Sciatic nerve (tissue), 2 donors: ENCODE measurements around the gene RIPOR3. TPM values are rescaled to one million over a fixed set of nuclear protein-coding genes. Genes with fewer than 3 reads are reported as not detected.
"Not testable (repeated sequence)": the region's sequence is repeated elsewhere in the genome, so short reads cannot be mapped to it uniquely, and the experiment has no call there.

Source experiments
- ATAC-seq: fragments of 200-7000 bp; cut with Tn5 transposase; one replicate; pipeline ENCODE4 v1.9.1; 2020; ENCODE audit warnings: mild to moderate bottlenecking, moderate library complexity
- DNase-seq: peaks from one replicate; pipeline ENCODE4 v3.0.0-alpha.2; 2020; ENCODE audit warnings: low spot score
- intact Hi-C: fragments of 100-400 bp; cut with DNase I; formaldehyde crosslinking; loops from one replicate; pipeline ENCODE4 v1.14.2; 2022
- total RNA-seq: library from RNA; stranded (reverse); fragmentation: NEBNext Ultra II Directional; extraction: Animal tissue kit (Norgen Biotek cat#: 25700); gene quantifications from one replicate; pipeline ENCODE4 v1.2.1, GENCODE V29; 2021
- donor health status: DM: no; HTN: no; CAD: no.
- donor health status: DM: no; HTN: no; CAD: no.

RIPOR3 gene
- total RNA-seq, 1 donor from 2014 or later = 26.3 TPM

GRCh38 chr20:50709636-50709973, 18.3 kb upstream of the RIPOR3 start:
- intact Hi-C loops = no loop called here
- ATAC-seq (no peak), DNase-seq (no peak)

DNA sequence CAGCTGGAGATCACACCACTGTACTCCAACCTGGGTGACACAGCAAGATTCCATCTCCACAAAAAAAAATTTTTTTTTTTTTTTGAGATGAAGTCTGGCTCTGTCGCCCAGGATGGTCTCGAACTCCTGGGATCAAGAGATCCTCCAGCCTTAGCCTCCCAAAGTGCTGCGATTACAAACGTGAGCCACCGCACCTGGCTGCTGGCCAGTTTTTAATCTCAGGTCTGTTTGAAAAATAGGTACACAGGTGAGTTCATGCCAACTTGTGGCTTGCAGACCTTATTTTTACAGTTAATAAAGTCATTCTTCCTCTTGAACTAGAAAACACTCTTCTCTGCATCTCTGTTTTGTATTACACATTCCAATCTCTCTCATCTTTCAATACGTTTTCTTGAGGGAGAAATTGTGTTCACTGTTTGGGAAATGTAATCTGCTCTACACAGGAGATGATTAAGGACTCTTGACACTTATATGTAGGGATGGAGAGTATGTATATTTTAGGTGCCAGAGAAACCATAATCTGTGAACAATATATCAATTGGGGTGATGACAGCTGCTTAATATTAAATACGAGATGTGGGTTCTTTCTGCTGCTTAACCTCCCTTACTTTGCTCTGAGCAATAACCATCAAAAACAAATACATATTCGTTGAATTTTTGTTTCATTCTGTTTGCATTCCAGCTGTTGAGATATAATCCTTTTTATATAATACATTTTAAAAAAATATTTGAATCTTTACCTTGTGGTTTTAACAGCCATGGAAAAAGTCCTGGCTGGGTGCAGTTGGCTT, 17.7 kb upstream of the RIPOR3 start:
- no peak for DNase-seq
- ATAC-seq = no peak
- intact Hi-C loops = no loop called here

DNA sequence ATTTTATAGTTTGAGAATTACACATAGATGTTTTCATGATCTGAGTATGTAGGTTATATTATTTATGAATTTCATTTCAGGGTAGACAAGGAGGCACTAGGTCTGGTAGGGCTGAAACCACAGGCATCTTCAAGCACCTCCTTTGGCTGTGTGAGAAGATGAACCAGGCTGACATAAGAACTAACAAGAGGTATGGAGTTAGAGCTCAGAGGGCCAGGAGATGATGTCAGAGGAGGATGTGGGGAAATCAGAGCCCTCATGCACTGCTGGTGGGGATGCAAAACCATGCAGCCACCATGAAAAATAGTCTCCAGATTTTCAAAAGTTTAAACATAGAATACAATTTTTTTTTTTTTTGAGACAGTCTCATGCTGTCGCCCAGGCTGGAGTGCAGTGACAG, 13.6 kb upstream of the RIPOR3 start:
- DNase-seq (no peak), ATAC-seq (no peak)
- intact Hi-C loops = no loop called here

GRCh38 chr20:50704514-50704913, 13.2 kb upstream of the RIPOR3 start:
- ATAC-seq (no peak), DNase-seq (no peak)
- intact Hi-C loops = no loop called here

DNA sequence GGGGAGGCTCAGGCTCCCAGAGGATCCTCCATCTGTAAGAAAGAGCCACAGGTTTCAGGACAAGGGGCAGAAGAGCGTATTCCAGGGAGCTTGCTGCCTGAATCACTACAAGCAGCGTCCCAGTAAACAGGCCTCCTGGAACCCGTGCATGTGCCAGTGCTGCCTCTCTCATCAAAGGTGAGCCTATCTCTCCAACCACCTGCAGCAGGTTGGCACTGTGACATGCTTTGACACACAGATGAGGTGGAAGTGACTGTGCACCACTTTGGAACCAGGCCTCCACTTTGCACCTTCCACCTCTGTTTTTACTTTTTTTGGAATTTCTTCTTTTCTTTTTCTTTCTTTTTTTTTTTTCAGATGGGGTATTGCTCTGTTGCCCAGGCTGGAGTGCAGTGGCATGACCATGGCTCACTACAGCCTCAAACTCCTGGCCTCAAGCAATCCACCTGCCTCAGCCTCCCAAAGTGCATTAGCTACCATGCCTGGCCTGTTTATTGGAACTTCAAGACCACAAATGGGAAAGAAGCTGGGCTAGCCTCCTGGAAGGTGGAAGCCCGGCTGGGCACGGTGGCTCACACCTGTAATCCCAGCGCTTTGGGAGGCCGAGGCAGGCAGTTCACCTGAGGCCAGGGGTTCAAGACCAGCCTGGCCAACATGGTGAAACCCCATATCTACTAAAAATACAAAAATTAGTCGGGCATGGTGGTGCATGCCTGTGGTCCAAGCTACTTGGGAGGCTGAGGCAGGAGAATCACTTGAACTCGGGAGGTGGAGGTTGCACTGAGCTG, 12.5 kb upstream of the RIPOR3 start:
- intact Hi-C loops, ATAC-seq, DNase-seq: not testable (repeated sequence)

DNA sequence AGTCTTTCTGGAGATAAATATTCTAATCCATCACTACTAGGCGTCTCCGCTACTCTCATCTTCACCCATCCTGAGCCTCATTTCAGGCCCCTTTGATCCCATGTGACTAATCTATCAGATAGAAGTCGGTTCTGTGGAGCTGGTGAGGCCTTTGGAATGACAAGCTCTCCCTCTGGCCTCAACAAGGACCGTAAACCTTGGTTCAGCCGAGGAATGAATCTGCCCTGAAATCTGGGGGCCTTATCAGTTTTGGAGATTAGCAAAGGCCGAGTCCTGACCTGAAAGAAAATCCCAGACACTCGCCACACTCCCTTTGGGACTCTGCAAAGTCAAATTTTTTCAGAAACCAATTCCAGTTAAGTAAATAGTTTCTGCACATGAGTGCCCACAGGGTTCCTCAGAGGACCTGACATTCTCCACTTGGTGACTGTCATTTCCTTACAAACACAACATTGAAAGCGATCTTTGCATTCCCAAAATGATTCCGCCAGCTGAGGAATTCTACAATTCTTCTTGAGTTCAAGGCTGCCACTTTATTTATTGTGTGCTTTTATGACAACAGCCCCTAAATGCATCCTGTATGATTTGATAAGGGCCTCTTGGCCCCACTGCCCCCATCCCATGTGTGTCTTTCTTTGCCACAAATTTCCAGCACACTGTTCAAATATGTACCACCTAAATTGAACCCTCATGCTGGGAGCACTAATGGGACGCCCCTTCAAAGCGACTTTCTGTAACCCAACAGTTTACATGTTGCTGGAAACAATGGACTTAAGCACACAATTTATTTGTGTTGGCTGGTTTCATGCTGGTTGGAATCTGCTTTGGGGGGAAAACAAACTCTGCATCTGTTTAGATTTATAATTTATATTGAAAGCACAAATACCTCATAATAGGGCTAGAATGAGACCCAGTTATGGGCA, 10.0 kb upstream of the RIPOR3 start:
- ATAC-seq = no peak
- intact Hi-C loops = no loop called here

DNA sequence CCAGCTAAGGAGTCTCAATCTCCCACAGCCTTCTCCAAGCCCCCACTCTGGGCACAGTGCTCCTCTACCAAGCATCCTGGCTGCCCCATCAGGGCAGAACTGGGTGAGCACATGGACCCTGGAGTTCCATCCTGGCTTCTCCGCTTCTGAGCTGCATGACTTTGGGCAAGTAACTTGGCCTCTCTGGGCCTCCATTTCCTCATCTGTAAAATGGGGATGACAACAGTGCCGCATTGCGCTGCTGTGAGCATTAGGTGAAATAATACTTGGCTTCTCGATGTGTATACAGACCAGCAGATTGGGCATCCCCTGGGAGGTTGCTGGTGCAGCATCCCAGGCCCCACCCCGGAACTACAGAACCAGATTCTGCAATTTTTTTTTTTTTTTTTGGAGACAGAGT, 8.3 kb upstream of the RIPOR3 start:
- intact Hi-C loops = no loop called here
- no peak for DNase-seq
- ATAC-seq = no peak

More for the DNA sequence above, 10.0 kb upstream of the RIPOR3 start:
- DNase-seq = no peak

DNA sequence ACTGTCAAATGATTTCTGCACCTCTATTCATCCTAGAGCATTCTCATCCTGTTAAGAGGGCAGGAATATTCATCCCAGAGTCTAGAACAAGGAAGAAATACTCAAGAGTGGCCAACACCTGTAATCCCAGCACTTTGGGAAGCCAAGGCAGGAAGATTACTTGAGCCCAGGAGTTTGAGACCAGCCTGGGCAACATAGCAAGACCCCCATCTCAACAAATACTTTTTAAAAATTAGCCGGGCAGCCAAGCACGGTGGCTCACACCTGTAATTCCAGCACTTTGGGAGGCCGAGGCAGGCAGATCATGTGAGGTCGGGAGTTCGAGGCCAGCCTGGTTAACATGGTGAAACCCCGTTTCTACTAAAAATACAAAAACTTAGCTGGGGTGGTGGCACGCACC, 6.9 kb upstream of the RIPOR3 start:
- ATAC-seq, intact Hi-C loops, DNase-seq: not testable (repeated sequence)

- DNase-seq = no peak
- ATAC-seq = peak; percentile 37
- intact Hi-C loops = no loop called here
These were observed 4.0 kb upstream of the RIPOR3 start for GRCh38 chr20:50695135-50695872.

GRCh38 chr20:50694379-50695134, 3.2 kb upstream of the RIPOR3 start:
- intact Hi-C loops = no loop called here
- DNase-seq (no peak), ATAC-seq (no peak)

DNA sequence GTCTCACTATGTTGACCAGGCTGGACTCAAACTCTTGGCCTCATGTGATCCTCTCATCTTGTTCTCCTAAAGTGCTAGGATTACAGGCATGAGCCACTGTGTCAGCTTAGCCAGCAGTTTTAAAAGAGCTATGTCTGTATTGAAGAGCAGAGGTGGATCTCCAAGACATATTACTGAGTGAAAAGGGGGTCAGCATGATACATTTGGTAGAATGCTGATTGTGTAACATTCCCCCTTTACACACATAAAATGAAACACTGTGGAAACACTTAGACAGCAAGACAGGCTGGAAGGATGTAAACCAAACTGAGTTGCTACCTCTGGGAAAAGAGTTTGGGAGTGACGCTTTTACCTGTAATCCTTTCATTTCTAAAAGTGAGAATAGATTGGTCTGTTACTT, 1.7 kb upstream of the RIPOR3 start:
- no peak for ATAC-seq
- DNase-seq = no peak
- intact Hi-C loops = no loop called here

DNA sequence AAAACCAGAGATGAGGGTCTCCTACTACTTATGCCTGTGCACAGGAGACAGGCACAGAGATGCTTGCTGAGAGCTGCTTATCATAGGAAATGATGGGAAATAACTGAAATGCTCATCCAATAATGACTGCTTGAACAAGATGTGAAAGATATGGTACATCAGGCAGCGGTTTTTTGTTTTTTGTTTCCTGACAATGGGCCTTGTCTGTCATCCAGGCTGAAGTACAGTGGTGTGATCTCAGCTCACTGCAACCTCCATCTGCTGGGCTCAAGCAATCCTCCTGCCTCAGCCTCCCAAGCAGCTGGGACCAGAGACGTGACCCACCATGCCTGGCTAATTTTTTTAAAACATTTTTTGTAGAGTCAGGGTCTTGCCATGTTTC, 1.2 kb upstream of the RIPOR3 start:
- ATAC-seq = no peak

GRCh38 chr20:50691573-50692551, 520 bp upstream of the RIPOR3 start:
- intact Hi-C loops = no loop called here
- DNase-seq = no peak
- peak; percentile 38 for ATAC-seq

More for the DNA sequence above, 1.2 kb upstream of the RIPOR3 start:
- intact Hi-C loops = no loop called here
- DNase-seq = no peak

DNA sequence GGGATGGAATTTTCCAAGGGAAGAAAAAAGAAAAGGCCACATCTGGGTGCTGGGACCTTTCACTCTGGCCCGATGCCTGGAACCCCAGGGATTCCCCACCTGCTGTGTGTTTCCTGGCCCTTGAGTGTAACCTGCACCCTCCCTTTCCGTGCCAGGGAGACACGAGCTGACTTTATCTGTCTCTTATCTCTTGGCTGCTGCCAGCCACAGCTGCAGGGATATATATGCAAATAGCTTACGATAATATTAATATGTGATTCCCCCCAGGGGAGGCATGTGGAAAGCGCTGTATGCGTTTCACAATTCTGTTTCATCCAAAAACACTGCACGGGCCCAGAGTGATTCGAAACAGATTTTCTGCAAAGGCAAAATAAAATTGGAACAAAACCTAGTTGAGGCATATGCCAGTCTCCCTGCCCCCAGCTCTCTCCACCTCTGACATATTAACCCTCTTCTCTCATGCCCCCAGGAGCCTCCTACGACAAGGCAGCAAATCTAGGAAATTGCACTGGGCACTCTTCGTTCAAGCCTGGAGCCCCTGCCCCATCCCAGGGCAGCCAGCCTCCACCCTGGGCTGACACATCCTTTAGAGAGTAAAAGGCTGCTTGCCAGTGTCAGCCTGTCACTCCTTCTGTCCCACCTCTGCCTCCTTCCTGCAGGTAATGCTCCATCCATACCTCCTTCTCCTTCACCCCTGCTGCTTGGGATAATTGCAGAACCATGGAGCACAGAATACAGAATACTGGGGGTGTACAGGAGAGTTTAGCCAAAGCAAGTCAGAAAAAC, 1.3 kb downstream of the RIPOR3 start:
- ATAC-seq = peak; percentile 65
- DNase-seq = no peak
- intact Hi-C loops = no loop called here

GRCh38 chr20:50688256-50688975, 2.9 kb downstream of the RIPOR3 start:
- intact Hi-C loops = no loop called here
- ATAC-seq (no peak), DNase-seq (no peak)

DNA sequence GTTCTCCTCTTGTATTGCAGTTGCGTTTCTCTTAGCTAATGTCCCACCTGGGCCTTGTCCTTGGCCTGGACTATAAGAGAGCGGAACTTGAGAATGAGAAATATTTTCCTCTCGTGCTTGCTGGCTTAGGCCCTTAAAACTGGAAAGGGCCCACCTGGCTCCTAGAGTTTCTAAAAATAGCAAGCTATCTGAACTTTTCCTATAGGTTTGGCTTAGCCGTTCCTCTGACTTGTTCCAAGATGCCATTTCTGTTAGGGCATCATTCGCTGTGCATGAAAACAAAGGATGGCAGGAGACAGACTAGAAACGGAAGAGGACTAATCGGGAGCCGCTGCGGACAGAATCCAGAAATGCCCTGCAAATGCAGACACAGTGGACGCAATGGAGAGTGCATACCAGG, 4.5 kb downstream of the RIPOR3 start:
- no peak for ATAC-seq
- intact Hi-C loops = no loop called here

More for the DNA sequence above, 4.5 kb downstream of the RIPOR3 start:
- no peak for DNase-seq
